GM18502 (cell line): ENCODE data around the gene RLN3.

Experiments
- ATAC-seq: cut with Tn5 transposase; IDR thresholded peaks from one replicate; pipeline ENCODE4 v1.9.1; 2021; ENCODE audit warnings: mild to moderate bottlenecking; ENCODE audit not compliant: unreplicated experiment, poor library complexity

Gene RLN3

GRCh38 chr19:14051980-14052379, 24.0 kb downstream of the RLN3 start:
- no peak for ATAC-seq

DNA sequence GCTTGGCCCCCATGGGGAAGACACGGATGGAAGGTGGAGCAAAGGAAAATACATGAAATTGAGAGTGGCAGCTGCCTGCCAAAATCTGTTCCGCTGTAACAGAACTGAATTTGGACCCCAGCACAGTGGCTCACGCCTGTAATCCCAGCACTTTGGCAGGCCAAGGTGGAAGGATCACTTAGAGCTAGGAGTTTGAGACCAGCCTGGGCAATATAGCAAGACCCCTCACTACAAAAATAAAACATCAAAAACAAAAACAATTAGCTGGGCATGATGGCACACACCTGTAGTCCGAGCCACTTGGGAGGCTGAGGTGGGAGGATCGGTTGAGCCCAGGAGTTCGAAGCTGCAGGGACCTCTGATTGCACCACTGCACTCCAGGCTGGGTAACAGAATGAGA, 24.5 kb downstream of the RLN3 start:
- no peak for ATAC-seq

DNA sequence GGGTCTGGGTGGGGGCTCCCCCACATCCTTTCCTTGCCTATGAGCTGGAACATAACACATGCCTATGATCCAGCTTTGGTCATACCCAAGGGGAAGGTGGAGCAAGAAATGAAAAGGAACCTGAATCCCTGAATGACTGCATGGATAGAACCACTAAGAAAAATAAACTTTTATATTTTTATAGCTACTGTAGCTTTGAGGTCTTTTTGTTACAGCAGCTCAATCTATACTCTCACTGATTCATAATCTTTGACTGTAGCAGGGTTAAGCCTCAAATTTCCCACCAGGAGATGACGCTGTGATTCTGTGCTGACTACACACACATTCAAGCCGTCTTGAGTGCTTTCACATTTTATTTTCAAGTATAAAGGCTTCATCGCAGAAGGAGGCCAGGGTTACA, 25.1 kb downstream of the RLN3 start:
- no peak for ATAC-seq

GRCh38 chr19:14053500-14053899, 25.6 kb downstream of the RLN3 start:
- no peak for ATAC-seq

GRCh38 chr19:14054099-14054498, 26.2 kb downstream of the RLN3 start:
- ATAC-seq = no peak

GRCh38 chr19:14054721-14055120, 26.8 kb downstream of the RLN3 start:
- no peak for ATAC-seq

GRCh38 chr19:14055396-14055795, 27.4 kb downstream of the RLN3 start:
- ATAC-seq = no peak

GRCh38 chr19:14056069-14056666, 28.2 kb downstream of the RLN3 start:
- no peak for ATAC-seq

DNA sequence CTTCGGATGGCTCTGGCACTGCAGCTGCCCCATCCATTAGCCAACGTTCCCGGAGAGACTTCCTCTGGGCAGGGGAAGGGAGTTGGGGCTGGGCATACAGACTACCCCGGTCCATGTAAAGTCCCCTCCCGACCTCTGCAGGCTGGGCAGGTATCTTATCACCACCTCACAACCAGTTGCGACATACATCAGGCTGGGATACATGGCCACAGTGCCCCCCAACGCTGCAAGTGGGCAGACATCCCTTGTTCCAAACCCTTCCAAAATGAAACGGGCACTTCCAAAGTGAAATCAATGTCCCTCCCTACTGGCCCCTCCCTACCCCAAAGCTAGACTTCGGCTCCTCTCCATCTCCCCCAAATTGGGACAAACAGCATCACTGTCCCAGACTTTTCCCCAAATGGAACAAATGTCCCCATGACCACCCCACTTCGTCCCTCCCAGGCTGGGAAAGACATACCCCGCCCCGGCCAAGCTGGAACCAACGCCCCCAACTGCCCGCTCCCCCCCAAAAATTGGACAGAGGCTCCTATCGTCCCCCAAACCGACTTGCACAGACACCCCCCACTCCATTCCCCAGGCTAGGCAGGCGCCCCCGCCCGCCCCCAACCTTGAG, 28.9 kb downstream of the RLN3 start:
- no peak for ATAC-seq

- no peak for ATAC-seq
These were observed 30.5 kb downstream of the RLN3 start for GRCh38 chr19:14058182-14059092.

- no peak for ATAC-seq
These were observed 31.1 kb downstream of the RLN3 start for GRCh38 chr19:14059093-14059480.

DNA sequence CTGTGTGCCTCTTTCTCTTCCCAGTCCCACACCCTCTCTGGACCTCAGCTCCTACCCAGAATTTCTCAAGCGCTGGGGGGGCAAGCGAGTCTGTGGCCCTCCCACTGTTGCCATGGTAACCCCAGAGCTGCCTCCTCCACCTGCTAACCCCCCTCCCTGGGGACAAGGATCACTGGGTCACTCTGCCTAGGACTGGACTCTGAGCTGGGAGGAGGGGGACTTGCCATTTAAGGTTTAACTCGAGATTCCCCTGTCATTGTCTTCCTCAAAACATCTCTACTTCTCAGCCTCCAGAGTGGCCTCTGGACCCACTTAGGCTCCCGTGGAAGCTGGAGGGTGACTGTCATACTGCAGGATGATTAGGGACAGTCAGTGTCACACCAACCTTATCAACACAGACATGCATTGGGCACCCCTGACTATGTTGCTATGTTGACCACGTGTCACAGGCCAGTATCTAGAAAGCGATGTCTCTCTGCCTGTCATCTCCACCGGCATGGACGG, 31.8 kb downstream of the RLN3 start:
- ATAC-seq = no peak

DNA sequence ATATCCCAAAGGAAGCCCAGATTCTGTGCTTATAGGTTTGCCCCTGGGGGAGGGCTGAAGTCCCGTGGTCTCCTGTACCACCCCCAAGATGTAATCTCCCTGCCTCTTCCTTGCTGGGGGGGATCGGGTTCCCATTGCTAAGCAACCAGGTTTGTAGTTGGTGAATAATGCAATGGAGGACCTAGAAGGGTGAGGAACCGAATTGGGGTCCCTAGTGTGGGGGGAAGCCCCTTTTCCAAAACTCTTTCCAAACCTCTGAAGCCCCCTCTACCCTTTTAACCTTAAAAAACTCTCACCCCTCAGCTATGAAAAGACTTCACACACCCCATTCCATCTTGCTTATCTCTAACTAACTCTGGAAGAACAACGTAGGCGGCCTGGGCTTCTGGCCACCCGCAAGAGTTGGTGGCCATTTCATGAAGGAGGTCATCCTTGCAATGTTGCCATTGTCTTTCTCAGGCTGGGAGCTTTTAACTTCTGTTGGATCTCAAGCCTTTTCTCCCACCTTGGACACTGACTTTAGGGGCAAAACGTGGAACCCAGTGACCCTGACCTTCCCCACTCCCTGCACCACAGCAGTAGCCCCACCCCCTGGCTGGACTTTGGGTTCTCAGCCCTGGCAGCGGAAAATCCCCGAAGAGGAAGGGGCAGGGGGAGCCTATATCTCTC, 33.3 kb downstream of the RLN3 start:
- no peak for ATAC-seq

GRCh38 chr19:14061751-14062557, 34.0 kb downstream of the RLN3 start, which contains the start of gene PALM3:
TSS of gene PALM3 (minus strand) at chr19:14062076. CDS start at chr19:14061980, 96 bp downstream.
- no peak for ATAC-seq

DNA sequence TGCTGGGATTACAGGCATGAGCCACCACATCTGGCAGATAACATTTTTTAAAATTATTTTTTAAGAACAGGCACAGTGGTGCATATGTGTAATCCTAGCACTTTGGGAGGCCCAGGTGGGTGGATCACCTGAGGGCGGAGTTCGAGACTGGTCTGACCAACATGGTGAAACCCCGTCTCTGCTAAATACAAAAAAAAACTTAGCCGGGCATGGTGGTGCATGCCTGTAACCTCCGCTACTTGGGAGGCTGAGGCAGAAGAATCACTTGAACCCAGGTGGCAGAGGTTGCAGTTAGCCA, 34.6 kb downstream of the RLN3 start:
- no peak for ATAC-seq

DNA sequence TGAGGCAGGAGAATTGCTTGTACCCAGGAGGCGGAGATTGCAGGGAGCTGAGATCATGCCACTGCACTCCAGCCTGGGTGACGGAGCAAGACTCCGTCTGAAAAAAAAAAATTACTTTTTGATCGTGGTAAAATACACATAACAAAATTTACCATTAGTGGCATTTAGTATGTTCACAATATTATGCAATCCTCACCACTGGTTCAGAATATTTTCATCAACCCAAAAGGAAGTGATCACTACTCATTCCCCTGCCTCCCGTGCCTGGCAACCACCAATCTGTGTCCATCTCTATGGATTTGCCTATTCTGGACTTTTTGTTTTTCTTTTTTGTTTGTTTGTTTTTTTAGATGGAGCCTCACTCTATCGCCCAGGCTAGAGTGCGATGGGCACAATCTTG, 35.2 kb downstream of the RLN3 start:
- ATAC-seq = no peak

DNA sequence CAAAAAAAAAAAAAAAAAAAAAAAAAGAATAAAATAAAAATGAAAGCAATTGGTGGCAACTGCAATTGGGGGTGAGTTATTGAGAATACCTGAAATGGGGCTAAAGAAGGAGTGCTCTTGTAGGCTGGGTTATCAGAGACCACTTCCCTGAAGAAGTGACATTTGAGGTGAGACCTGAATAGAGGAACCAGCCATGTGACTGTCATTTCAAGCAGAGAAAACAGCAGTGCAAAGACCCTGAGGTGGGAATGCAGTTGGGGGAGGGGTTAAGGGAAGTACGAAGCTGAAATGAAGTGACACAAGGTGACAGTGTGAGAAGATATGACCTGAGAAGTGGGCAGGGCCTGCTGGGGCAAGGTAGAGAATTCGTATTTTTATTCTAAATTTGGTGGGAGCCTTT, 38.2 kb downstream of the RLN3 start:
- no peak for ATAC-seq

GRCh38 chr19:14070268-14071050, 42.5 kb downstream of the RLN3 start:
- no peak for ATAC-seq

DNA sequence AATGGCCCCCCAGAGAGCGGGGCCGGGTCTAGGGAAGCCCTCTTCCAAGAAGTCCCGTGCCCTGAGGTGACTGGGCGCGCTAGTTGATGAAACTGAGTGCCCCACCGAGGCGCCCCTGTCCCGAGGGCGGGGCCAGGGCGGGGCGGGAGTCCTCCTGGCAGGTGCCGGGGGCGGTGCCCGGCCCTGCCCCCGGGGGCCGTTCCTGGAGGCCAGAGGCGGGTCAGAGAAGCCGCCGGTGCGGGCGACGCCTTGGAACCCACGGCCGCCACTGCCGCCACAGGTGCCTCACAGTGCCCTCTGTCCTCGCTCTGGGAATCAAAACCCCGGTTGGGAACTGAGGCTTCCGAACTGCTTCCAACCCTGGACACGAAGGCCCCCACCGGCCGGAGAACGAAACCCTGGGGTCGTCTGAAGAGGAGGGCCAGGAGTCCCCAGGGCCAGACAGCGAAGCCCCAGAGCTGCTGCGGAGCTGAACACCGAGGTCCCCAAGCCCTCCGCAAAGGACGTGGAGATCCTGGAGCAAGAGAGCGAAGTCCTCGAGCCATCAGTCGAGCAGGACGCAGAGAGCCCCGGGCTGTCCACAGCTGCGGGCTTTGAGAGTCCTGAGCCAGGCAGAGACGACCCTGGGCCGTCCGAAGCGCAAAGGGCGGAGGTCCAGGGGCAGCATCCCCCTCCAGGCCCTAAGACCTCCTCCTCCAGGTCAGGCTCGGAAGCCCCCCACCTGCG, 44.8 kb downstream of the RLN3 start, which contains the start of gene MISP3:
TSS of gene MISP3 (plus strand) at position 252 of the 726 bp plus-strand sequence. CDS start 524 bp downstream, outside the sequence.
- ATAC-seq = no peak
